Adrenal gland (tissue), 19 donors: ENCODE data around the gene SRSF9. TPM values are rescaled to one million over a fixed set of nuclear protein-coding genes. Genes with fewer than 3 reads are reported as not detected.
"Not testable (repeated sequence)": the region's sequence is repeated elsewhere in the genome, so short reads cannot be mapped to it uniquely, and the experiment has no call there.

Experiments
- DNase-seq, 7 donors: peaks; one replicate each; pipeline ENCODE4 v3.0.0-alpha.2; 2019 to 2020
- H3K27ac ChIP-seq, 5 donors: fragments of 200-600 bp; sonication (generic) in 4 of 5; 1 replicate in 3 of 5; 2 replicates in 2 of 5; pipeline versions ENCODE4 v1.5.1 to v1.8.0; 2016 to 2020; ENCODE audit warnings: mild to moderate bottlenecking in 1 of 5
- H3K27me3 ChIP-seq: fragments of 200-600 bp; 2 replicates; pipeline ENCODE4 v1.8.0; 2021
- H3K36me3 ChIP-seq, 2 donors: fragments of 200-600 bp; replicated peaks in 1 of 2; 1 replicate in 1 of 2; 2 replicates in 1 of 2; pipeline versions ENCODE4 v1.5.1 to v1.8.0; 2018 to 2022
- H3K4me1 ChIP-seq, 2 donors: fragments of 200-600 bp; replicated peaks in 1 of 2; 1 replicate in 1 of 2; 2 replicates in 1 of 2; pipeline versions ENCODE4 v1.5.1 to v1.8.0; 2018 to 2021
- H3K4me3 ChIP-seq, 4 donors: fragments of 200-600 bp; sonication (generic) in 3 of 4; one replicate each; pipeline ENCODE4 v1.5.1; 2016 to 2018
- H3K9me3 ChIP-seq, 3 donors: fragments of 200-600 bp; sonication (generic) in 1 of 3; replicated peaks in 1 of 3; 1 replicate in 2 of 3; 2 replicates in 1 of 3; pipeline versions ENCODE4 v1.5.1 to v1.8.0; 2016 to 2021
- CTCF ChIP-seq, 6 experiments: fragments of 450-650 bp in 4 of 6; fragments of 200-600 bp in 2 of 6; sonication (generic) in 1 of 6; IDR thresholded peaks; 1 replicate in 5 of 6; 2 replicates in 1 of 6; pipeline versions ENCODE4 v1.5.1 to v1.8.0; 2016 to 2021; ENCODE audit warnings: antibody characterized with exemption in 6 of 6, mild to moderate bottlenecking in 2 of 6, moderate library complexity in 1 of 6
- POLR2A ChIP-seq, 2 donors: fragments of 450-650 bp; IDR thresholded peaks; one replicate each; pipeline ENCODE4 v1.6.1; 2017; ENCODE audit warnings: antibody characterized with exemption in 2 of 2, mild to moderate bottlenecking in 2 of 2, moderate library complexity in 1 of 2
- WGBS, 4 donors: extraction: QIAGEN DNeasy Blood & Tissue Kit in 2 of 4; methylation state at CpG; one replicate each; pipeline versions ENCODE4 v1.1.5 to v1.1.7; 2013 to 2017; 5-methylcytosine and 5-hydroxymethylcytosine counted together
- intact Hi-C, 2 donors: fragments of 100-400 bp; cut with DNase I; formaldehyde crosslinking; loops; one replicate each; pipeline versions ENCODE4 v1.14.1 to v1.15.0; 2022 to 2023
- long read RNA-seq, 10 donors: library from polyadenylated mRNA in 3 of 10; unstranded in 2 of 10; stranded (forward) in 1 of 10; transcript quantifications; one replicate each; pipeline ENCODE4 v2.0.0 and lab custom pipeline, GENCODE V29; 2021 to 2026
- polyA plus RNA-seq, 3 donors: library from polyadenylated mRNA; stranded (reverse); fragments of 200-250 nt in 2 of 3; fragments of 350-450 nt in 1 of 3; fragmentation: Illumina TruSeq in 1 of 3; extraction: RNeasy Lipid Tissue Mini Kit (QIAGEN cat#74804) in 1 of 3; gene quantifications; one replicate each; pipeline ENCODE4 v1.2.3, GENCODE V29; 2013 to 2014
- total RNA-seq, 9 donors: library from RNA; depleted of rRNA in 4 of 9; stranded (reverse); fragments of >200 nt in 4 of 9; fragments of 120-200 nt in 1 of 9; fragmentation: NEBNext Ultra II Directional in 1 of 9; extraction: Animal tissue kit (Norgen Biotek cat#: 25700) in 1 of 9; gene quantifications; one replicate each; pipeline versions ENCODE4 v1.1.0 to v1.2.4, GENCODE V29; 2013 to 2023
- donor health status: healthy with polysubstance abuse.
- donor health status: Bipolar disorder and iron deficiency.
- donor health status: DM: yes; HTN: yes; CAD: no.
- donor health status: DM: no; HTN: no; CAD: no.
- donor health status: DM: no; HTN: no; CAD: no.
- donor health status: DM: yes; HTN: yes; CAD: no.

Gene SRSF9, protein sequence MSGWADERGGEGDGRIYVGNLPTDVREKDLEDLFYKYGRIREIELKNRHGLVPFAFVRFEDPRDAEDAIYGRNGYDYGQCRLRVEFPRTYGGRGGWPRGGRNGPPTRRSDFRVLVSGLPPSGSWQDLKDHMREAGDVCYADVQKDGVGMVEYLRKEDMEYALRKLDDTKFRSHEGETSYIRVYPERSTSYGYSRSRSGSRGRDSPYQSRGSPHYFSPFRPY
- total RNA-seq (100 to 1,000 TPM in 6 of 9 donors, 10 to 100 TPM in 3; 55.5 to 206 (median 179) TPM), polyA plus RNA-seq (100 to 1,000 TPM in 1 of 3 donors, 10 to 100 TPM in 2; 62.5 to 123 (median 75.4) TPM)
- long read RNA-seq, donor 1, transcript SRSF9-202 (2 exons, 946 nt) = minor isoform, 6 of 391 reads
- long read RNA-seq, donor 1, transcript SRSF9-201 (4 exons, 1,201 nt) = major isoform, 146 of 391 reads
- long read RNA-seq, donor 1, transcript SRSF9-203 (1 exons, 1,704 nt) = minor isoform, 108 of 391 reads
- long read RNA-seq, donor 1, transcript SRSF9-204 (2 exons, 1,446 nt) = minor isoform, 92 of 391 reads
- long read RNA-seq, donor 1, partial matches to known transcripts = 28 of 391 reads
- long read RNA-seq, donor 1, other reads (novel, unspliced or antisense) = 11 of 391 reads
- long read RNA-seq, donor 2, transcript SRSF9-203 (1 exons, 1,704 nt) = minor isoform, 95 of 363 reads
- long read RNA-seq, donor 2, transcript SRSF9-201 (4 exons, 1,201 nt) = major isoform, 135 of 363 reads
- long read RNA-seq, donor 2, transcript SRSF9-204 (2 exons, 1,446 nt) = minor isoform, 77 of 363 reads
- long read RNA-seq, donor 2, transcript SRSF9-202 (2 exons, 946 nt) = minor isoform, 13 of 363 reads
- long read RNA-seq, donor 2, partial matches to known transcripts = 36 of 363 reads
- long read RNA-seq, donor 2, other reads (novel, unspliced or antisense) = 7 of 363 reads
- long read RNA-seq, donor 3, transcript SRSF9-202 (2 exons, 946 nt) = minor isoform, 8 of 342 reads
- long read RNA-seq, donor 3, transcript SRSF9-201 (4 exons, 1,201 nt) = major isoform, 165 of 342 reads
- long read RNA-seq, donor 3, transcript SRSF9-204 (2 exons, 1,446 nt) = minor isoform, 49 of 342 reads
- long read RNA-seq, donor 3, transcript SRSF9-203 (1 exons, 1,704 nt) = minor isoform, 98 of 342 reads
- long read RNA-seq, donor 3, partial matches to known transcripts = 16 of 342 reads
- long read RNA-seq, donor 3, other reads (novel, unspliced or antisense) = 6 of 342 reads
- long read RNA-seq, donor 4, transcript SRSF9-201 (4 exons, 1,201 nt) = major isoform, 14 of 19 reads
- long read RNA-seq, donor 4, partial matches to known transcripts = 1 of 19 reads
- long read RNA-seq, donor 4, other reads (novel, unspliced or antisense) = 0 of 19 reads
- long read RNA-seq, donor 5, transcript SRSF9-201 (4 exons, 1,201 nt) = major isoform, 290 of 302 reads
- long read RNA-seq, donor 5, partial matches to known transcripts = 1 of 302 reads
- long read RNA-seq, donor 5, other reads (novel, unspliced or antisense) = 6 of 302 reads
- long read RNA-seq, donor 6, transcript SRSF9-203 (1 exons, 1,704 nt) = minor isoform, 5 of 16 reads
- long read RNA-seq, donor 6, transcript SRSF9-201 (4 exons, 1,201 nt) = major isoform, 8 of 16 reads
- long read RNA-seq, donor 6, partial matches to known transcripts = 2 of 16 reads
- long read RNA-seq, donor 6, other reads (novel, unspliced or antisense) = 0 of 16 reads
- long read RNA-seq, donor 7, transcript SRSF9-202 (2 exons, 946 nt) = minor isoform, 8 of 187 reads
- long read RNA-seq, donor 7, transcript SRSF9-203 (1 exons, 1,704 nt) = minor isoform, 52 of 187 reads
- long read RNA-seq, donor 7, transcript SRSF9-204 (2 exons, 1,446 nt) = minor isoform, 41 of 187 reads
- long read RNA-seq, donor 7, transcript SRSF9-201 (4 exons, 1,201 nt) = major isoform, 66 of 187 reads
- long read RNA-seq, donor 7, partial matches to known transcripts = 20 of 187 reads
- long read RNA-seq, donor 7, other reads (novel, unspliced or antisense) = 0 of 187 reads
- long read RNA-seq, donor 8, transcript SRSF9-202 (2 exons, 946 nt) = minor isoform, 12 of 439 reads
- long read RNA-seq, donor 8, transcript SRSF9-204 (2 exons, 1,446 nt) = minor isoform, 95 of 439 reads
- long read RNA-seq, donor 8, transcript SRSF9-201 (4 exons, 1,201 nt) = major isoform, 199 of 439 reads
- long read RNA-seq, donor 8, transcript SRSF9-203 (1 exons, 1,704 nt) = minor isoform, 93 of 439 reads
- long read RNA-seq, donor 8, partial matches to known transcripts = 34 of 439 reads
- long read RNA-seq, donor 8, other reads (novel, unspliced or antisense) = 6 of 439 reads
- long read RNA-seq, donor 9, transcript SRSF9-201 (4 exons, 1,201 nt) = major isoform, 120 of 282 reads
- long read RNA-seq, donor 9, transcript SRSF9-204 (2 exons, 1,446 nt) = minor isoform, 44 of 282 reads
- long read RNA-seq, donor 9, transcript SRSF9-203 (1 exons, 1,704 nt) = minor isoform, 97 of 282 reads
- long read RNA-seq, donor 9, partial matches to known transcripts = 12 of 282 reads
- long read RNA-seq, donor 9, other reads (novel, unspliced or antisense) = 5 of 282 reads
- long read RNA-seq, donor 10, transcript SRSF9-204 (2 exons, 1,446 nt) = minor isoform, 27 of 177 reads
- long read RNA-seq, donor 10, transcript SRSF9-201 (4 exons, 1,201 nt) = major isoform, 90 of 177 reads
- long read RNA-seq, donor 10, transcript SRSF9-203 (1 exons, 1,704 nt) = minor isoform, 51 of 177 reads
- long read RNA-seq, donor 10, partial matches to known transcripts = 6 of 177 reads
- long read RNA-seq, donor 10, other reads (novel, unspliced or antisense) = 0 of 177 reads

GRCh38 chr12:120469450-120470149 lies at the start of gene SRSF9:
SRSF9 (minus strand) TSS chr12:120469748; CDS start chr12:120469609, 139 bp downstream.
- peak; percentile 77 to 82 for TF ChIP-seq POLR2A (IDR thresholded peaks at IDR 0.05)
- peak; percentile 53 to 88 (median 78) for TF ChIP-seq CTCF (IDR thresholded peaks at IDR 0.05)
- Histone ChIP-seq H3K4me1 (peaks cover 6 to 41% of the 10 kb centered on the region in 2 donors), H3K27me3 (no peaks in the 10 kb centered on the region), H3K9me3 (no peaks in the 10 kb centered on the region), H3K36me3 (peaks cover 0 to 13% of the 10 kb centered on the region in 2 donors), H3K27ac (peak within 1 kb of the TSS; percentile 70 to 97 (median 93)), H3K4me3 (peak within 1 kb of the TSS; percentile 67 to 87 (median 85))
- 0 to 13% (median 0%) methylated on average over 3 to 88 of the region's 88 CpGs for WGBS, 4 donors
- intact Hi-C loops = loop anchor here in 1 of 2 donors (10.0 kb wide), 1 partner anchor 95 kb away; no protein-coding TSS in a partner anchor
- DNase-seq = peak; percentile 95 to 97 (median 95)

- intact Hi-C loops, H3K4me1 ChIP-seq, H3K27me3 ChIP-seq, H3K9me3 ChIP-seq, H3K4me3 ChIP-seq, H3K27ac ChIP-seq, DNase-seq: not testable (repeated sequence)
- H3K36me3 ChIP-seq = peaks cover 0 to 23% of the 10 kb centered on the region in 2 donors
- WGBS, 4 donors = 92 to 99% (median 96%) methylated on average over 8 of the region's 8 CpGs
Measured at GRCh38 chr12:120519324-120519723, 49.8 kb upstream of the SRSF9 start.

- H3K9me3 ChIP-seq = no peaks in the 10 kb centered on the region
- TF ChIP-seq POLR2A (IDR thresholded peaks at IDR 0.05) (no peak), CTCF (IDR thresholded peaks at IDR 0.05) (no peak)
- intact Hi-C loops = no loop called here
- H3K4me1 ChIP-seq = no peaks in the 10 kb centered on the region
- 88 to 100% (median 94%) methylated on average over 2 of the region's 2 CpGs for WGBS, 4 donors
- no peak overlapping the region for H3K4me3 ChIP-seq
- DNase-seq = no peak
- no peaks in the 10 kb centered on the region for H3K27me3 ChIP-seq
- H3K36me3 ChIP-seq = peaks cover 0 to 28% of the 10 kb centered on the region in 2 donors
- H3K27ac ChIP-seq = no peak overlapping the region
Measured at GRCh38 chr12:120515496-120515895, 45.9 kb upstream of the SRSF9 start.
